GM23338 (cell line): ENCODE results near the gene NEK7.

Experiments used
- CREB1 ChIP-seq: fragments of 250-450 bp; sonication (Bioruptor Pico); IDR thresholded peaks from 2 replicates; pipeline ENCODE4 v1.5.0; 2020; ENCODE audit warnings: low read depth, mild to moderate bottlenecking, moderate library complexity
- CTCF ChIP-seq, 2 experiments: fragments of 200-600 bp in 1 of 2; sonication (generic) in 1 of 2; conservative IDR thresholded peaks; 2 replicates each; pipeline versions ENCODE4 v1.5.1 to v1.6.1; 2016 to 2017; ENCODE audit warnings: antibody characterized with exemption in 2 of 2, low read depth in 2 of 2, mild to moderate bottlenecking in 2 of 2, moderate library complexity in 1 of 2
- ETS1 ChIP-seq: IDR thresholded peaks from 2 replicates; pipeline ENCODE4 v1.6.1; 2016; ENCODE audit warnings: antibody characterized with exemption
- EZH2 ChIP-seq: fragments of 200-600 bp; sonication (generic); IDR thresholded peaks from one replicate; pipeline ENCODE4 v1.8.0; 2017; ENCODE audit warnings: antibody characterized with exemption, mild to moderate bottlenecking, low read depth; ENCODE audit not compliant: unreplicated experiment
- EZH2phosphoT487 ChIP-seq: fragments of 200-600 bp; sonication (generic); IDR thresholded peaks from one replicate; pipeline ENCODE4 v1.8.1; 2018; ENCODE audit warnings: antibody characterized with exemption; ENCODE audit not compliant: unreplicated experiment
- JUNB ChIP-seq: IDR thresholded peaks from one replicate; pipeline ENCODE4 v1.6.1; 2016; ENCODE audit warnings: antibody characterized with exemption; ENCODE audit not compliant: unreplicated experiment
- POLR2AphosphoS5 ChIP-seq: IDR thresholded peaks from 2 replicates; pipeline ENCODE4 v1.6.1; 2016; ENCODE audit warnings: antibody characterized with exemption, low read depth
- STAT1 ChIP-seq: IDR thresholded peaks from one replicate; pipeline ENCODE4 v1.6.1; 2016; ENCODE audit warnings: antibody characterized with exemption; ENCODE audit not compliant: unreplicated experiment
- ZNF114 ChIP-seq: fragments of 250-450 bp; sonication (Bioruptor Pico); IDR thresholded peaks from 2 replicates; pipeline ENCODE4 v1.5.0; 2020; ENCODE audit warnings: mild to moderate bottlenecking, moderate library complexity
- TF ChIP-seq, protein P1 (sequence below): IDR thresholded peaks from one replicate; pipeline ENCODE4 v1.6.1; 2018; ENCODE audit warnings: antibody characterized with exemption; ENCODE audit not compliant: unreplicated experiment
- TF ChIP-seq, protein P2 (sequence below): fragments of 250-450 bp; sonication (Bioruptor Pico); IDR thresholded peaks from 2 replicates; pipeline ENCODE4 v1.5.0; 2020; ENCODE audit warnings: mild to moderate bottlenecking, moderate library complexity

DNA sequence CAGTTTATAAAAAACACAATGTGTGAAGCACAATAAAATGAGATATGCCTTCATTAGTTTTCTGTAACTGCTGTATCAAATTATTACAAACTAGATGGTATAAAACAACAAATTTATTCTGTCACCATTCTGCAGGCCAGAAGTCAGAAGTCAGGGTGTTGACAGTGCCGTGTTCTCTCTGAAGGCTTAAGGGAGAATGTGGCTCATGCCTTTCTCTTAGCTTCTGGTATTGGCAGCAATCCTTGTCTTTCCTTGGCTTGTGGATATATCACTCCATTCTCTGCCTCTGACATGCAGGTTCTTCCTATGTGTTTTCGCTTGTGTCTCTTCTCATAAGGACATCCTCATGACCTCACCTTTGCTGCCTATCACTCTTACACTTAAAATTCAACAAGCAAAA lies 10.1 kb downstream of the NEK7 start:
- no peak for TF ChIP-seq EZH2phosphoT487
- no peak for TF ChIP-seq CTCF (conservative IDR thresholded peaks at IDR 0.05; ENCODE audit: low read depth in 2 of 2)
- TF ChIP-seq EZH2: no peak
- no peak for TF ChIP-seq POLR2AphosphoS5
- no peak for TF ChIP-seq JUNB
- TF ChIP-seq CREB1 (CRISPR knock-in tag): no peak
- TF ChIP-seq, protein P1, sequence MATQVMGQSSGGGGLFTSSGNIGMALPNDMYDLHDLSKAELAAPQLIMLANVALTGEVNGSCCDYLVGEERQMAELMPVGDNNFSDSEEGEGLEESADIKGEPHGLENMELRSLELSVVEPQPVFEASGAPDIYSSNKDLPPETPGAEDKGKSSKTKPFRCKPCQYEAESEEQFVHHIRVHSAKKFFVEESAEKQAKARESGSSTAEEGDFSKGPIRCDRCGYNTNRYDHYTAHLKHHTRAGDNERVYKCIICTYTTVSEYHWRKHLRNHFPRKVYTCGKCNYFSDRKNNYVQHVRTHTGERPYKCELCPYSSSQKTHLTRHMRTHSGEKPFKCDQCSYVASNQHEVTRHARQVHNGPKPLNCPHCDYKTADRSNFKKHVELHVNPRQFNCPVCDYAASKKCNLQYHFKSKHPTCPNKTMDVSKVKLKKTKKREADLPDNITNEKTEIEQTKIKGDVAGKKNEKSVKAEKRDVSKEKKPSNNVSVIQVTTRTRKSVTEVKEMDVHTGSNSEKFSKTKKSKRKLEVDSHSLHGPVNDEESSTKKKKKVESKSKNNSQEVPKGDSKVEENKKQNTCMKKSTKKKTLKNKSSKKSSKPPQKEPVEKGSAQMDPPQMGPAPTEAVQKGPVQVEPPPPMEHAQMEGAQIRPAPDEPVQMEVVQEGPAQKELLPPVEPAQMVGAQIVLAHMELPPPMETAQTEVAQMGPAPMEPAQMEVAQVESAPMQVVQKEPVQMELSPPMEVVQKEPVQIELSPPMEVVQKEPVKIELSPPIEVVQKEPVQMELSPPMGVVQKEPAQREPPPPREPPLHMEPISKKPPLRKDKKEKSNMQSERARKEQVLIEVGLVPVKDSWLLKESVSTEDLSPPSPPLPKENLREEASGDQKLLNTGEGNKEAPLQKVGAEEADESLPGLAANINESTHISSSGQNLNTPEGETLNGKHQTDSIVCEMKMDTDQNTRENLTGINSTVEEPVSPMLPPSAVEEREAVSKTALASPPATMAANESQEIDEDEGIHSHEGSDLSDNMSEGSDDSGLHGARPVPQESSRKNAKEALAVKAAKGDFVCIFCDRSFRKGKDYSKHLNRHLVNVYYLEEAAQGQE: no peak
- no peak for TF ChIP-seq ETS1
- no peak for TF ChIP-seq ZNF114
- TF ChIP-seq STAT1: no peak
- TF ChIP-seq, protein P2, sequence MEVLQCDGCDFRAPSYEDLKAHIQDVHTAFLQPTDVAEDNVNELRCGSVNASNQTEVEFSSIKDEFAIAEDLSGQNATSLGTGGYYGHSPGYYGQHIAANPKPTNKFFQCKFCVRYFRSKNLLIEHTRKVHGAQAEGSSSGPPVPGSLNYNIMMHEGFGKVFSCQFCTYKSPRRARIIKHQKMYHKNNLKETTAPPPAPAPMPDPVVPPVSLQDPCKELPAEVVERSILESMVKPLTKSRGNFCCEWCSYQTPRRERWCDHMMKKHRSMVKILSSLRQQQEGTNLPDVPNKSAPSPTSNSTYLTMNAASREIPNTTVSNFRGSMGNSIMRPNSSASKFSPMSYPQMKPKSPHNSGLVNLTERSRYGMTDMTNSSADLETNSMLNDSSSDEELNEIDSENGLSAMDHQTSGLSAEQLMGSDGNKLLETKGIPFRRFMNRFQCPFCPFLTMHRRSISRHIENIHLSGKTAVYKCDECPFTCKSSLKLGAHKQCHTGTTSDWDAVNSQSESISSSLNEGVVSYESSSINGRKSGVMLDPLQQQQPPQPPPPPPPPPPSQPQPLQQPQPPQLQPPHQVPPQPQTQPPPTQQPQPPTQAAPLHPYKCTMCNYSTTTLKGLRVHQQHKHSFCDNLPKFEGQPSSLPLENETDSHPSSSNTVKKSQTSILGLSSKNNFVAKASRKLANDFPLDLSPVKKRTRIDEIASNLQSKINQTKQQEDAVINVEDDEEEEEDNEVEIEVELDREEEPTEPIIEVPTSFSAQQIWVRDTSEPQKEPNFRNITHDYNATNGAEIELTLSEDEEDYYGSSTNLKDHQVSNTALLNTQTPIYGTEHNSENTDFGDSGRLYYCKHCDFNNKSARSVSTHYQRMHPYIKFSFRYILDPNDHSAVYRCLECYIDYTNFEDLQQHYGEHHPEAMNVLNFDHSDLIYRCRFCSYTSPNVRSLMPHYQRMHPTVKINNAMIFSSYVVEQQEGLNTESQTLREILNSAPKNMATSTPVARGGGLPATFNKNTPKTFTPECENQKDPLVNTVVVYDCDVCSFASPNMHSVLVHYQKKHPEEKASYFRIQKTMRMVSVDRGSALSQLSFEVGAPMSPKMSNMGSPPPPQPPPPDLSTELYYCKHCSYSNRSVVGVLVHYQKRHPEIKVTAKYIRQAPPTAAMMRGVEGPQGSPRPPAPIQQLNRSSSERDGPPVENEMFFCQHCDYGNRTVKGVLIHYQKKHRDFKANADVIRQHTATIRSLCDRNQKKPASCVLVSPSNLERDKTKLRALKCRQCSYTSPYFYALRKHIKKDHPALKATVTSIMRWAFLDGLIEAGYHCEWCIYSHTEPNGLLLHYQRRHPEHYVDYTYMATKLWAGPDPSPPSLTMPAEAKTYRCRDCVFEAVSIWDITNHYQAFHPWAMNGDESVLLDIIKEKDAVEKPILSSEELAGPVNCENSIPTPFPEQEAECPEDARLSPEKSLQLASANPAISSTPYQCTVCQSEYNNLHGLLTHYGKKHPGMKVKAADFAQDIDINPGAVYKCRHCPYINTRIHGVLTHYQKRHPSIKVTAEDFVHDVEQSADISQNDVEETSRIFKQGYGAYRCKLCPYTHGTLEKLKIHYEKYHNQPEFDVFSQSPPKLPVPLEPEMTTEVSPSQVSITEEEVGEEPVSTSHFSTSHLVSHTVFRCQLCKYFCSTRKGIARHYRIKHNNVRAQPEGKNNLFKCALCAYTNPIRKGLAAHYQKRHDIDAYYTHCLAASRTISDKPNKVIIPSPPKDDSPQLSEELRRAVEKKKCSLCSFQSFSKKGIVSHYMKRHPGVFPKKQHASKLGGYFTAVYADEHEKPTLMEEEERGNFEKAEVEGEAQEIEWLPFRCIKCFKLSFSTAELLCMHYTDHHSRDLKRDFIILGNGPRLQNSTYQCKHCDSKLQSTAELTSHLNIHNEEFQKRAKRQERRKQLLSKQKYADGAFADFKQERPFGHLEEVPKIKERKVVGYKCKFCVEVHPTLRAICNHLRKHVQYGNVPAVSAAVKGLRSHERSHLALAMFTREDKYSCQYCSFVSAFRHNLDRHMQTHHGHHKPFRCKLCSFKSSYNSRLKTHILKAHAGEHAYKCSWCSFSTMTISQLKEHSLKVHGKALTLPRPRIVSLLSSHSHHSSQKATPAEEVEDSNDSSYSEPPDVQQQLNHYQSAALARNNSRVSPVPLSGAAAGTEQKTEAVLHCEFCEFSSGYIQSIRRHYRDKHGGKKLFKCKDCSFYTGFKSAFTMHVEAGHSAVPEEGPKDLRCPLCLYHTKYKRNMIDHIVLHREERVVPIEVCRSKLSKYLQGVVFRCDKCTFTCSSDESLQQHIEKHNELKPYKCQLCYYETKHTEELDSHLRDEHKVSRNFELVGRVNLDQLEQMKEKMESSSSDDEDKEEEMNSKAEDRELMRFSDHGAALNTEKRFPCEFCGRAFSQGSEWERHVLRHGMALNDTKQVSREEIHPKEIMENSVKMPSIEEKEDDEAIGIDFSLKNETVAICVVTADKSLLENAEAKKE (CRISPR knock-in tag): no peak
